ENCODE results near the gene C2CD3.
A peak's percentile ranks its signal among the peaks of the same experiment; 100 is the strongest.

Gene C2CD3

GRCh38 chr11:74017631-74018030 is 153.2 kb downstream of the C2CD3 start:
- no peak for DNase-seq (ENCODE audit: low read depth)

GRCh38 chr11:74015919-74016684 is 154.7 kb downstream of the C2CD3 start:
- no peak for DNase-seq (ENCODE audit: low read depth)

- no peak for DNase-seq (ENCODE audit: low read depth)
Observed at GRCh38 chr11:74014880-74015279, 155.9 kb downstream of the C2CD3 start.

- DNase-seq (ENCODE audit: low read depth): no peak
Observed at GRCh38 chr11:74013141-74013540, 157.7 kb downstream of the C2CD3 start.

GRCh38 chr11:74012074-74012809 is 158.6 kb downstream of the C2CD3 start:
- DNase-seq (ENCODE audit: low read depth): no peak

- peak; percentile 44 for DNase-seq (ENCODE audit: low read depth)
Observed at GRCh38 chr11:74011360-74012073, 159.3 kb downstream of the C2CD3 start.

- DNase-seq (ENCODE audit: low read depth): no peak
Observed at GRCh38 chr11:74010306-74011300, 160.2 kb downstream of the C2CD3 start.

- no peak for DNase-seq (ENCODE audit: low read depth)
Observed at GRCh38 chr11:74009675-74010305, 161.0 kb downstream of the C2CD3 start.

- DNase-seq (ENCODE audit: low read depth): no peak
Observed at GRCh38 chr11:74009230-74009547, 161.6 kb downstream of the C2CD3 start.

GRCh38 chr11:74008373-74009229 is 162.2 kb downstream of the C2CD3 start, which contains the start of gene UCP3:
TSS of gene UCP3 (minus strand) at chr11:74009085. CDS start at chr11:74007042, 2,043 bp downstream.
- DNase-seq (ENCODE audit: low read depth): no peak

- no peak for DNase-seq (ENCODE audit: low read depth)
Observed at GRCh38 chr11:74007691-74008372, 163.0 kb downstream of the C2CD3 start.

- DNase-seq (ENCODE audit: low read depth): no peak
Observed at GRCh38 chr11:74006743-74007304, 164.0 kb downstream of the C2CD3 start.

GRCh38 chr11:74005721-74006517 is 164.9 kb downstream of the C2CD3 start:
- no peak for DNase-seq (ENCODE audit: low read depth)

- DNase-seq (ENCODE audit: low read depth): no peak
Observed at GRCh38 chr11:74004759-74005615, 165.8 kb downstream of the C2CD3 start.

GRCh38 chr11:74004046-74004695 is 166.6 kb downstream of the C2CD3 start:
- no peak for DNase-seq (ENCODE audit: low read depth)

GRCh38 chr11:74002832-74003231 is 168.0 kb downstream of the C2CD3 start:
- DNase-seq (ENCODE audit: low read depth): no peak

- DNase-seq (ENCODE audit: low read depth): no peak
Observed at GRCh38 chr11:74001822-74002286, 168.9 kb downstream of the C2CD3 start.
